Retina (tissue), 1 donor: ENCODE data around the gene SLAMF7.
"Not testable (repeated sequence)": the region's sequence is repeated elsewhere in the genome, so short reads cannot be mapped to it uniquely, and the experiment has no call there.

Experiments
- DNase-seq: peaks from one replicate; pipeline ENCODE4 v3.0.0-alpha.2; 2016

The SLAMF7 gene

GRCh38 chr1:160739098-160739511, at the start of gene SLAMF7:
TSS of gene SLAMF7 (plus strand) at chr1:160739247. CDS start at chr1:160739302, 55 bp downstream.
- no peak for DNase-seq

GRCh38 chr1:160692390-160692789, 46.7 kb upstream of the SLAMF7 start:
- DNase-seq = not testable (repeated sequence)

GRCh38 chr1:160702100-160702499, 36.9 kb upstream of the SLAMF7 start:
- no peak for DNase-seq

- no peak for DNase-seq
These were observed 34.8 kb upstream of the SLAMF7 start for GRCh38 chr1:160704250-160704649.

GRCh38 chr1:160705212-160705621, 33.8 kb upstream of the SLAMF7 start:
- not testable (repeated sequence) for DNase-seq

GRCh38 chr1:160705742-160706141, 33.3 kb upstream of the SLAMF7 start:
- DNase-seq = no peak

GRCh38 chr1:160706526-160707235, 32.4 kb upstream of the SLAMF7 start:
- no peak for DNase-seq

GRCh38 chr1:160707236-160708064, 31.6 kb upstream of the SLAMF7 start:
- no peak for DNase-seq

GRCh38 chr1:160708118-160708517, 30.9 kb upstream of the SLAMF7 start:
- no peak for DNase-seq

GRCh38 chr1:160708801-160709200, 30.2 kb upstream of the SLAMF7 start:
- no peak for DNase-seq

GRCh38 chr1:160709715-160710114, 29.3 kb upstream of the SLAMF7 start:
- no peak for DNase-seq

GRCh38 chr1:160710517-160711252, 28.4 kb upstream of the SLAMF7 start:
- DNase-seq = no peak

GRCh38 chr1:160711276-160711601, 27.8 kb upstream of the SLAMF7 start:
- DNase-seq = no peak

GRCh38 chr1:160711602-160712311, 27.3 kb upstream of the SLAMF7 start, which contains the start of gene CD48:
TSS of gene CD48 (minus strand) at chr1:160711822. CDS start at chr1:160711763, 59 bp downstream.
- no peak for DNase-seq

- not testable (repeated sequence) for DNase-seq
These were observed 26.4 kb upstream of the SLAMF7 start for GRCh38 chr1:160712525-160713080.

GRCh38 chr1:160713161-160713560, 25.9 kb upstream of the SLAMF7 start:
- DNase-seq = no peak

GRCh38 chr1:160714034-160714648, 24.9 kb upstream of the SLAMF7 start:
- DNase-seq = not testable (repeated sequence)

- DNase-seq = no peak
These were observed 23.0 kb upstream of the SLAMF7 start for GRCh38 chr1:160716013-160716412.

GRCh38 chr1:160717306-160717705, 21.7 kb upstream of the SLAMF7 start:
- DNase-seq = no peak

GRCh38 chr1:160718210-160718609, 20.8 kb upstream of the SLAMF7 start:
- DNase-seq = no peak

GRCh38 chr1:160720356-160721085, 18.5 kb upstream of the SLAMF7 start:
- no peak for DNase-seq
